NCI-H1436 treated with DMSO at 0.1 percent for 48 hours (cell line): ENCODE data around the gene CCDC127.
"Not testable (repeated sequence)": the region's sequence is repeated elsewhere in the genome, so short reads cannot be mapped to it uniquely, and the experiment has no call there.

ENCODE experiments used
- DNase-seq: peaks from one replicate; lab custom pipeline; 2025; lab: John Stamatoyannopoulos, UW

CCDC127 gene

GRCh38 chr5:217494-218456 is at the start of gene CCDC127, which contains the start of gene SDHA:
Gene CCDC127, minus strand, starts transcription at chr5:218153. Its CDS starts 1,304 bp downstream, at chr5:216849.
Gene SDHA, plus strand, starts transcription at chr5:218320. Its CDS starts 36 bp downstream, at chr5:218356.
- DNase-seq, result peak; percentile 43

- no peak for DNase-seq
Observed at GRCh38 chr5:267716-268115, 49.8 kb upstream of the CCDC127 start.

GRCh38 chr5:266311-267026 is 48.5 kb upstream of the CCDC127 start:
- not testable (repeated sequence) for DNase-seq

- DNase-seq, result no peak
Observed at GRCh38 chr5:264338-264737, 46.4 kb upstream of the CCDC127 start.

GRCh38 chr5:263275-263974 is 45.5 kb upstream of the CCDC127 start:
- DNase-seq, result not testable (repeated sequence)

- DNase-seq, result no peak
Observed at GRCh38 chr5:257148-257547, 39.2 kb upstream of the CCDC127 start.

GRCh38 chr5:256347-256746 is 38.4 kb upstream of the CCDC127 start:
- not testable (repeated sequence) for DNase-seq

GRCh38 chr5:255116-255515 is 37.2 kb upstream of the CCDC127 start:
- not testable (repeated sequence) for DNase-seq

- not testable (repeated sequence) for DNase-seq
Observed at GRCh38 chr5:254322-254721, 36.4 kb upstream of the CCDC127 start.

GRCh38 chr5:252546-252945 is 34.6 kb upstream of the CCDC127 start:
- no peak for DNase-seq

- not testable (repeated sequence) for DNase-seq
Observed at GRCh38 chr5:251975-252374, 34.0 kb upstream of the CCDC127 start.

- DNase-seq, result not testable (repeated sequence)
Observed at GRCh38 chr5:251538-251937, 33.6 kb upstream of the CCDC127 start.

GRCh38 chr5:251016-251415 is 33.1 kb upstream of the CCDC127 start:
- DNase-seq, result not testable (repeated sequence)

- DNase-seq, result not testable (repeated sequence)
Observed at GRCh38 chr5:250396-250795, 32.4 kb upstream of the CCDC127 start.

- DNase-seq, result not testable (repeated sequence)
Observed at GRCh38 chr5:245717-246116, 27.8 kb upstream of the CCDC127 start.

- DNase-seq, result not testable (repeated sequence)
Observed at GRCh38 chr5:243683-244367, 25.9 kb upstream of the CCDC127 start.

GRCh38 chr5:241045-241669 is 23.2 kb upstream of the CCDC127 start:
- DNase-seq, result not testable (repeated sequence)

- DNase-seq, result not testable (repeated sequence)
Observed at GRCh38 chr5:240550-240949, 22.6 kb upstream of the CCDC127 start.

GRCh38 chr5:237931-238330 is 20.0 kb upstream of the CCDC127 start:
- DNase-seq, result not testable (repeated sequence)

- DNase-seq, result not testable (repeated sequence)
Observed at GRCh38 chr5:235527-235926, 17.6 kb upstream of the CCDC127 start.

- no peak for DNase-seq
Observed at GRCh38 chr5:234450-234849, 16.5 kb upstream of the CCDC127 start.
